Endothelial cell of umbilical vein (primary cell): ENCODE measurements around the gene CUL5. TPM values are rescaled to one million over a fixed set of nuclear protein-coding genes. Genes with fewer than 3 reads are reported as not detected.

Experiments used
- BruUV-seq: library from RNA; stranded (reverse); fragments of 400-500 nt; replicated peaks from 2 replicates; lab custom pipeline; 2021; lab: Mats Ljungman, UMichigan
- CTCF ChIA-PET: fragments of 300-600, 350-600 bp; sonication (Branson Sonifier 250); formaldehyde crosslinking; loops from one replicate; lab custom pipeline; 2021; ENCODE audit warnings: antibody characterized with exemption, inconsistent platforms; lab: Charles Lee
- POLR2A ChIA-PET: fragments of 300-600, 350-600 bp; sonication (Branson Sonifier 250); formaldehyde crosslinking; loops from one replicate; lab custom pipeline; 2021; ENCODE audit warnings: antibody characterized with exemption, inconsistent platforms; lab: Charles Lee
- DNase-seq: peaks from one replicate; pipeline ENCODE4 v3.0.0-alpha.2; 2011; ENCODE audit warnings: low read depth, low spot score
- FAIRE-seq: peaks from 2 replicates; lab custom pipeline; 2011; peaks lifted over from hg19 to GRCh38; lab: Jason Lieb, UNC
- H2AFZ ChIP-seq: 2 replicates; pipeline ENCODE4 v1.6.0; 2012; ENCODE audit warnings: low read depth, low read length, control low read depth, inconsistent platforms
- H3K27ac ChIP-seq: 2 replicates; pipeline ENCODE4 v1.5.1; 2011; ENCODE audit warnings: low read depth, mild to moderate bottlenecking, control low read depth, low read length, moderate library complexity; ENCODE audit not compliant: insufficient read depth
- H3K27me3 ChIP-seq, 2 experiments: 2 replicates each; pipeline versions ENCODE4 v1.6.0 to v1.6.1; 2011; ENCODE audit warnings: low read length in 2 of 2, mixed read lengths in 1 of 2; ENCODE audit not compliant: control insufficient read depth in 2 of 2, insufficient read depth in 2 of 2
- H3K36me3 ChIP-seq, 2 experiments: 2 replicates in 1 of 2; 3 replicates in 1 of 2; pipeline ENCODE4 v1.5.1; 2011; ENCODE audit warnings: low read length in 2 of 2, mild to moderate bottlenecking in 1 of 2, moderate library complexity in 1 of 2; ENCODE audit not compliant: control insufficient read depth in 2 of 2, insufficient read depth in 2 of 2; ENCODE audit errors: extremely low read depth in 1 of 2
- H3K4me1 ChIP-seq: 3 replicates; pipeline ENCODE4 v1.5.1; 2011; ENCODE audit warnings: mild to moderate bottlenecking, low read length; ENCODE audit not compliant: control insufficient read depth, insufficient read depth; ENCODE audit errors: extremely low read depth
- H3K4me2 ChIP-seq: 2 replicates; pipeline ENCODE4 v1.6.1; 2011; ENCODE audit warnings: low read length, control low read depth, mixed read lengths; ENCODE audit not compliant: insufficient read depth
- H3K4me3 ChIP-seq, 3 experiments: fragments of 200-600 bp in 1 of 3; sonication (generic), shearing (Covaris generic) in 1 of 3; replicated peaks in 1 of 3; 2 replicates each; pipeline ENCODE4 v1.5.1; 2011 to 2016; ENCODE audit warnings: control low read depth in 3 of 3, low read length in 3 of 3, mild to moderate bottlenecking in 2 of 3, inconsistent platforms in 1 of 3, low read depth in 1 of 3, moderate library complexity in 1 of 3; ENCODE audit not compliant: insufficient read depth in 1 of 3
- H3K79me2 ChIP-seq: 2 replicates; pipeline ENCODE4 v1.6.0; 2012; ENCODE audit warnings: low read length, inconsistent platforms; ENCODE audit not compliant: control insufficient read depth, insufficient read depth
- H3K9ac ChIP-seq: replicated peaks from 2 replicates; pipeline ENCODE3; 2011; ENCODE audit warnings: low read length, control low read depth; ENCODE audit not compliant: insufficient read depth; ENCODE audit errors: extremely low read depth
- H3K9me1 ChIP-seq: replicated peaks from 3 replicates; pipeline ENCODE4 v1.6.0; 2011; ENCODE audit warnings: mild to moderate bottlenecking, low read length; ENCODE audit not compliant: control insufficient read depth, insufficient read depth; ENCODE audit errors: extremely low read depth
- H3K9me3 ChIP-seq: replicated peaks from 2 replicates; pipeline ENCODE4 v1.5.1; 2012; ENCODE audit warnings: low read length, inconsistent platforms; ENCODE audit not compliant: control insufficient read depth, insufficient read depth
- H4K20me1 ChIP-seq: replicated peaks from 2 replicates; pipeline ENCODE3; 2011; ENCODE audit warnings: mild to moderate bottlenecking, low read length; ENCODE audit not compliant: control insufficient read depth, insufficient read depth; ENCODE audit errors: extremely low read depth
- CTCF ChIP-seq, 2 donors: IDR thresholded peaks; 1 replicate in 1 of 2; 2 replicates in 1 of 2; pipeline ENCODE4 v1.5.1; 2011; ENCODE audit warnings: low read length in 2 of 2, mild to moderate bottlenecking in 2 of 2, moderate library complexity in 2 of 2, control low read depth in 1 of 2, inconsistent platforms in 1 of 2, low read depth in 1 of 2; ENCODE audit not compliant: insufficient read depth in 1 of 2; ENCODE audit errors: extremely low read depth in 1 of 2
- EZH2 ChIP-seq: IDR thresholded peaks from 2 replicates; pipeline ENCODE4 v1.6.1; 2012; ENCODE audit warnings: borderline replicate concordance, low read depth, mild to moderate bottlenecking, moderate library complexity, low read length, inconsistent platforms; ENCODE audit not compliant: severe bottlenecking
- FOS ChIP-seq: IDR thresholded peaks from 2 replicates; pipeline ENCODE4 v1.6.1; 2011; ENCODE audit warnings: mild to moderate bottlenecking, low read length, moderate library complexity, borderline replicate concordance; ENCODE audit not compliant: insufficient read depth
- GATA2 ChIP-seq: IDR thresholded peaks from 2 replicates; pipeline ENCODE4 v1.7.0; 2011; ENCODE audit warnings: low read depth, mild to moderate bottlenecking, moderate library complexity, mixed read lengths, low read length; ENCODE audit not compliant: insufficient read length, insufficient read depth
- JUN ChIP-seq: IDR thresholded peaks from 2 replicates; pipeline ENCODE4 v1.6.1; 2011; ENCODE audit warnings: borderline replicate concordance, low read depth; ENCODE audit not compliant: insufficient read length, insufficient read depth
- MAX ChIP-seq: IDR thresholded peaks from 2 replicates; pipeline ENCODE4 v1.6.1; 2011; ENCODE audit not compliant: insufficient read depth, insufficient read length
- MYC ChIP-seq: IDR thresholded peaks from one replicate; pipeline ENCODE4 v1.6.1; 2011; ENCODE audit warnings: mild to moderate bottlenecking, low read depth, low read length
- POLR2A ChIP-seq: IDR thresholded peaks from 2 replicates; pipeline ENCODE4 v1.6.1; 2012; ENCODE audit warnings: low read depth, mild to moderate bottlenecking, control low read depth, low read length
- POLR2AphosphoS5 ChIP-seq: IDR thresholded peaks from 2 replicates; pipeline ENCODE4 v1.6.1; 2012; ENCODE audit warnings: low read depth, mild to moderate bottlenecking, control low read depth, low read length, moderate library complexity; ENCODE audit not compliant: insufficient read depth
- dilution Hi-C: fragments of 300-500 bp; cut with MboI; formaldehyde crosslinking; loops from one replicate; pipeline ENCODE4 v1.15.0; 2019; ENCODE audit warnings: low sequenced_read_pairs; ENCODE audit not compliant: extremely low pct_ligation_motif_present
- intact Hi-C: fragments of 100-400 bp; cut with micrococcal nuclease; formaldehyde crosslinking; loops from one replicate; pipeline ENCODE4 v1.10.0; 2022
- polyA plus RNA-seq, 4 experiments: library from polyadenylated mRNA; depleted of rRNA in 3 of 4; stranded (reverse) in 3 of 4; unstranded in 1 of 4; fragments of >200 nt; gene quantifications; 2 replicates each; pipeline versions ENCODE4 v1.2.1 to v1.2.3, GENCODE V29; 2011 to 2012; ENCODE audit warnings: missing spikeins in 1 of 4
- total RNA-seq: library from RNA; stranded (reverse); gene quantifications from 2 replicates; pipeline ENCODE4 v1.2.3, GENCODE V29; 2021

The CUL5 gene
- total and polyA plus RNA-seq, 2 donors (not counting 3 experiments of a cell fraction or from before 2014, with no cell fraction given): 9.9 to 36.6 TPM

- TF ChIP-seq EZH2: no peak
- TF ChIP-seq FOS: no peak
- TF ChIP-seq CTCF (IDR thresholded peaks at IDR 0.05; ENCODE audit: extremely low read depth in 1 of 2, insufficient read depth in 1 of 2, low read depth in 1 of 2, low read length in 2 of 2): no peak
- TF ChIP-seq GATA2: no peak
- TF ChIP-seq MYC: no peak
- no peak for TF ChIP-seq POLR2AphosphoS5
- no peak for TF ChIP-seq JUN
- TF ChIP-seq POLR2A: no peak
- TF ChIP-seq MAX: no peak
- Histone ChIP-seq H3K4me2 (no peak overlapping the region), H3K27ac (no peak overlapping the region), H3K36me3 (peaks cover 10 to 25% of the 10 kb centered on the region in 2 experiments), H3K79me2 (no peaks in the 10 kb centered on the region), H3K9me3 (no peaks in the 10 kb centered on the region), H3K4me3 (no peak overlapping the region), H2AFZ (no peak overlapping the region), H3K9ac (no peak overlapping the region), H4K20me1 (no peaks in the 10 kb centered on the region), H3K9me1 (no peaks in the 10 kb centered on the region), H3K27me3 (no peaks in the 10 kb centered on the region), H3K4me1 (no peaks in the 10 kb centered on the region)
- BruUV-seq: no TSS peak
- intact Hi-C loops (no loop called here), dilution Hi-C loops (no loop called here)
- DNase-seq (no peak), FAIRE-seq (no peak)
- ChIA-PET POLR2A (no interaction called here), CTCF (interaction anchor here (3.8 kb wide), 1 partner anchor 29 kb away, joined by 12 read pairs; no protein-coding TSS in a partner anchor)
Measured at GRCh38 chr11:108147150-108147549, 138.5 kb downstream of the CUL5 start.
